GM12878 (cell line): ENCODE results near the gene MRPL55. TPM values are rescaled to one million over a fixed set of nuclear protein-coding genes. Genes with fewer than 3 reads are reported as not detected.

Experiments
- ATAC-seq: fragments of 200-7000 bp; cut with Tn5 transposase; 3 replicates; pipeline ENCODE4 v1.9.1; 2020; ENCODE audit warnings: mild to moderate bottlenecking, moderate library complexity
- BruUV-seq: library from RNA; stranded (reverse); fragments of 400-500 nt; replicated peaks from 2 replicates; lab custom pipeline; 2021; lab: Mats Ljungman, UMichigan
- CTCF ChIA-PET: fragments of 300-600 bp; sonication (Branson Sonifier 250); formaldehyde crosslinking; extraction: SDS; loops from one replicate; lab custom pipeline; 2021; ENCODE audit warnings: inconsistent platforms; lab: Yijun Ruan, JAX
- POLR2A ChIA-PET: fragments of 350-600 bp; formaldehyde crosslinking; extraction: SDS; loops from one replicate; lab custom pipeline; 2021; ENCODE audit warnings: inconsistent platforms; lab: Charles Lee
- RAD21 ChIA-PET: fragments of 300-600 bp; sonication (Branson Sonifier 250); formaldehyde crosslinking; loops from one replicate; lab custom pipeline; 2023; ENCODE audit warnings: antibody characterized with exemption; ENCODE audit not compliant: unreplicated experiment; lab: Charles Lee
- SMC1A ChIA-PET: fragments of 300-600 bp; sonication (Branson Sonifier 250); formaldehyde crosslinking; loops from one replicate; lab custom pipeline; 2023; ENCODE audit not compliant: unreplicated experiment, uncharacterized antibody; lab: Charles Lee
- DNase-seq: peaks from one replicate; pipeline ENCODE4 v3.0.0-alpha.2; 2011; ENCODE audit warnings: low read depth, low spot score
- FAIRE-seq: peaks from 3 replicates; lab custom pipeline; 2011; peaks lifted over from hg19 to GRCh38; lab: Jason Lieb, UNC
- H2AFZ ChIP-seq: 2 replicates; pipeline ENCODE4 v1.6.0; 2011; ENCODE audit warnings: low read depth, low read length, control low read depth; ENCODE audit not compliant: control insufficient read depth
- H3K27ac ChIP-seq: 2 replicates; pipeline ENCODE4 v1.5.1; 2011; ENCODE audit warnings: control low read depth; ENCODE audit not compliant: control insufficient read depth, insufficient read depth
- H3K27me3 ChIP-seq, 2 experiments: replicated peaks in 1 of 2; 2 replicates each; pipeline versions ENCODE4 v1.6.0 to v1.6.1; 2011; ENCODE audit warnings: low read length in 1 of 2; ENCODE audit not compliant: control insufficient read depth in 2 of 2, insufficient read depth in 2 of 2
- H3K36me3 ChIP-seq, 2 experiments: 2 replicates each; pipeline ENCODE4 v1.5.1; 2011; ENCODE audit warnings: low read length in 1 of 2; ENCODE audit not compliant: control insufficient read depth in 2 of 2, insufficient read depth in 2 of 2
- H3K4me1 ChIP-seq: 2 replicates; pipeline ENCODE4 v1.6.1; 2011; ENCODE audit warnings: mild to moderate bottlenecking, low read length, moderate library complexity, mixed read lengths; ENCODE audit not compliant: control insufficient read depth, insufficient read depth
- H3K4me2 ChIP-seq: 2 replicates; pipeline ENCODE4 v1.6.0; 2011; ENCODE audit warnings: control low read depth; ENCODE audit not compliant: control insufficient read depth, insufficient read depth
- H3K4me3 ChIP-seq: fragments of 200-600 bp; sonication (generic); 2 replicates; pipeline ENCODE4 v1.5.1; 2016
- H3K79me2 ChIP-seq: 2 replicates; pipeline ENCODE4 v1.6.0; 2011; ENCODE audit warnings: low read length; ENCODE audit not compliant: control insufficient read depth, insufficient read depth
- H3K9ac ChIP-seq: 2 replicates; pipeline ENCODE4 v1.8.0; 2011; ENCODE audit warnings: low read length, control low read depth, mixed read lengths; ENCODE audit not compliant: control insufficient read depth, insufficient read depth
- H3K9me3 ChIP-seq: replicated peaks from 3 replicates; pipeline ENCODE4 v1.5.1; 2011; ENCODE audit warnings: mild to moderate bottlenecking, low read length; ENCODE audit not compliant: control insufficient read depth, insufficient read depth
- H4K20me1 ChIP-seq: 2 replicates; pipeline ENCODE4 v1.6.0; 2011; ENCODE audit not compliant: control insufficient read depth, insufficient read depth
- CEBPB ChIP-seq, 2 experiments: fragments of 150-350 bp in 1 of 2; IDR thresholded peaks; 2 replicates each; pipeline ENCODE4 v1.6.1; 2012 to 2014; ENCODE audit warnings: low read depth in 2 of 2, low read length in 2 of 2, borderline replicate concordance in 1 of 2, inconsistent platforms in 1 of 2
- GATAD2B ChIP-seq: fragments of 450-650 bp; conservative IDR thresholded peaks from 2 replicates; pipeline ENCODE4 v1.6.1; 2017; ENCODE audit warnings: low read depth, mild to moderate bottlenecking, moderate library complexity
- POLR2A ChIP-seq: IDR thresholded peaks from 2 replicates; pipeline ENCODE4 v1.6.1; 2011; ENCODE audit warnings: low read depth, mild to moderate bottlenecking, low read length
- POLR2AphosphoS5 ChIP-seq: IDR thresholded peaks from 2 replicates; pipeline ENCODE4 v1.6.1; 2011; ENCODE audit warnings: mild to moderate bottlenecking, low read length, inconsistent platforms
- STAT1 ChIP-seq: fragments of 450-650 bp; conservative IDR thresholded peaks from 2 replicates; pipeline ENCODE4 v1.6.1; 2014; ENCODE audit warnings: antibody characterized with exemption, mild to moderate bottlenecking
- ZNF207 ChIP-seq: fragments of 450-650 bp; IDR thresholded peaks from 2 replicates; pipeline ENCODE4 v1.6.1; 2014; ENCODE audit warnings: antibody characterized with exemption, mild to moderate bottlenecking, borderline replicate concordance
- ZNF217 ChIP-seq: fragments of 450-650 bp; IDR thresholded peaks from 2 replicates; pipeline ENCODE4 v1.6.1; 2017; ENCODE audit warnings: antibody characterized with exemption, mild to moderate bottlenecking
- WGBS: methylation state at CpG from one replicate; pipeline ENCODE4 v1.1.6; 2016; ENCODE audit warnings: low lambda C conversion rate; ENCODE audit not compliant: insufficient replicate concordance, insufficient coverage; ENCODE audit errors: missing lambda C conversion rate; 5-methylcytosine and 5-hydroxymethylcytosine counted together
- in situ Hi-C: fragments of 300-500 bp; cut with MboI; formaldehyde crosslinking; loops from 9 replicates; pipeline ENCODE4 v1.14.3; 2018; ENCODE audit warnings: mixed read lengths
- intact Hi-C: fragments of 100-400 bp; cut with micrococcal nuclease; formaldehyde crosslinking; loops from one replicate; pipeline ENCODE4 v1.14.2; 2022; ENCODE audit not compliant: unreplicated experiment
- polyA plus RNA-seq, 11 experiments: library from polyadenylated mRNA; depleted of rRNA in 4 of 11; unstranded in 6 of 11; stranded (reverse) in 5 of 11; fragments of >200 nt; fragmentation: Nextera tagmentation in 4 of 11; fragmentation: Illumina TruSeq in 1 of 11; extraction: Ambion mirVana in 4 of 11; extraction: Trizol in 1 of 11; gene quantifications; 1 replicate in 1 of 11; 2 replicates in 10 of 11; pipeline versions ENCODE4 v1.2.1 to v1.2.3, GENCODE V29; 2011 to 2016; ENCODE audit warnings: inconsistent platforms in 2 of 11, missing spikeins in 2 of 11, low read depth in 1 of 11
- total RNA-seq, 4 experiments: library from RNA; depleted of rRNA in 3 of 4; stranded (reverse); fragments of >200 nt in 3 of 4; fragmentation: Illumina TruSeq in 1 of 4; extraction: Trizol in 1 of 4; gene quantifications; 2 replicates each; pipeline versions ENCODE4 v1.2.1 to v1.2.3, GENCODE V29; 2013 to 2021
- TF ChIP-seq, protein P1 (sequence below): fragments of 450-650 bp; IDR thresholded peaks from 2 replicates; pipeline ENCODE4 v1.6.1; 2018; ENCODE audit warnings: borderline replicate concordance, mild to moderate bottlenecking; ENCODE audit not compliant: partially characterized antibody
- TF ChIP-seq, protein P2 (sequence below): fragments of 450-650 bp; IDR thresholded peaks from 2 replicates; pipeline ENCODE4 v1.6.1; 2016; ENCODE audit warnings: mild to moderate bottlenecking, moderate library complexity, borderline replicate concordance

Gene MRPL55
- total and polyA plus RNA-seq, 10 of the 15 experiments (the other 5 are each of a cell fraction or from before 2014, with no cell fraction given): 15.1 to 143 (median 55.8) TPM

DNA sequence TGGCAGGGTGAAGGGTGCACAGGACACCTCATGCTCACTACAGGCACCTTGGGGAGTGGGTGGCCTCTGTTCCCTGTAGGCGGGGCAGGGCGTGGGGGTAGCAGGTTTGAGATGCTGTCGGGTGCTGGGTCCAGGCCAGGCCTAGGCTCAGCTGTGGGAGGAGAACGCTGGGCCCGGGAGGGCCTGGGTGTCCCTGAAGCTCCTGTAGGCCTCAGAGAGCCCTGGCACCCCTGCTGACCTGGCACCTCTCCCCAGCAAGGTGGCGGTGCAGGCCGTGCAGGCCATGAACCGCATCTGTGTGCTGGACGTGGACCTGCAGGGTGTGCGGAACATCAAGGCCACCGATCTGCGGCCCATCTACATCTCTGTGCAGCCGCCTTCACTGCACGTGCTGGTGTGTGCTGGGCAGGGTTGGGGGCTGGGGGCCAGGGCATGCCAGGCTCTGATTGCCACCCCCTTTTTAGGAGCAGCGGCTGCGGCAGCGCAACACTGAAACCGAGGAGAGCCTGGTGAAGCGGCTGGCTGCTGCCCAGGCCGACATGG, 38.1 kb upstream of the MRPL55 start:
- Histone ChIP-seq H3K4me1 (peaks cover 3% of the 10 kb centered on the region), H3K36me3 (peaks cover 2 to 17% of the 10 kb centered on the region in 2 experiments; a peak in 3 of 4 replicates), H4K20me1 (peaks cover 3% of the 10 kb centered on the region; the same call in 1 of the 2 replicates), H3K4me2 (no peak overlapping the region), H3K9ac (no peak overlapping the region), H3K27me3 (no peaks in the 10 kb centered on the region), H2AFZ (no peak overlapping the region), H3K27ac (no peak overlapping the region), H3K79me2 (peaks cover 34% of the 10 kb centered on the region), H3K9me3 (no peaks in the 10 kb centered on the region), H3K4me3 (no peak overlapping the region)
- intact Hi-C loops (no loop called here), in situ Hi-C loops (no loop called here)
- CTCF ChIA-PET: no interaction called here
- ATAC-seq: no peak
- WGBS: 97% methylated on average over 20 of the region's 20 CpGs
- no TSS peak for BruUV-seq
- no peak for FAIRE-seq
- SMC1A ChIA-PET: no interaction called here
- no peak for DNase-seq
- peak; percentile 37; the same call in 1 of the 2 replicates for TF ChIP-seq POLR2A
- no peak for TF ChIP-seq STAT1
- POLR2A ChIA-PET: no interaction called here
- RAD21 ChIA-PET: no interaction called here

DNA sequence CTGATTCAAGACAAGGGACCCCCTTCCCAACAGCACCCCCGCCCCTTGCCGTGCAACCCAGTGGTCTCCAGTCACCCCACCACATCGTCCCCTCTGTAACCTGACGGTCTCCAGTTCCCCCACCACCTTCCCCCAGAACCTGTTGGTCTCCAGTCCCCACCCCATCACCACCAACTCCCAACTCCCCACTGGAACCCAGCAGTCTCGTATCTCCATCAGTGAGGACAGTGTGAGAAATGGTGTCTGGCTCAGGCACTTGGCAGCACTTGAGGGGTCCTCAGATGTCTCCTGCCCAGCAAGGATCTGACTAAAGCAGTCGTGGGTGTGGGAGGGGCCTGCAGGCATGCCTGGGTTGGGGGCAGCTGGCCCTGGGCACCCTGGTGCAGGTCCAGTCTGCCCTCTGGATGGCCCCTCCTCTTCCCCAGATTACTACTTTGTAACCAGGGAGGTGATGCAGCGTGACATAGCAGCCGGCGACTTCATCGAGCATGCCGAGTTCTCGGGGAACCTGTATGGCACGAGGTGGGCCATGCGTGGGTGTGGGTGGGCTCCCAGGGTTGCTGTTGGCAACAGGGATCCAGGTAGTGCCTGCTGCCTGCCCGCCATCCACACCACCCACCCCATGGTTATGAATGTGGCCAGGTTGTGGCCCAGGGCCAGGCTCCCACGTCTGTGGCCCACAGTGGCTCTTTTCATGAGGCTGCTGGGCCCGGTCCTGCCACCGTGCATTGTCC, 37.5 kb upstream of the MRPL55 start:
- Histone ChIP-seq H3K4me2 (no peak overlapping the region), H3K27ac (no peak overlapping the region), H3K79me2 (peaks cover 41% of the 10 kb centered on the region), H3K36me3 (peaks cover 8 to 17% of the 10 kb centered on the region in 2 experiments; a peak in 3 of 4 replicates), H3K4me1 (peaks cover 9% of the 10 kb centered on the region), H3K9ac (no peak overlapping the region), H4K20me1 (peaks cover 6% of the 10 kb centered on the region; the same call in 1 of the 2 replicates), H3K27me3 (no peaks in the 10 kb centered on the region), H2AFZ (no peak overlapping the region), H3K9me3 (no peaks in the 10 kb centered on the region), H3K4me3 (no peak overlapping the region)
- ChIA-PET CTCF (no interaction called here), RAD21 (no interaction called here), POLR2A (no interaction called here), SMC1A (no interaction called here)
- DNase-seq (no peak), ATAC-seq (no peak), FAIRE-seq (no peak)
- in situ Hi-C loops: no loop called here
- WGBS: 83% methylated on average over 18 of the region's 18 CpGs
- intact Hi-C loops: no loop called here
- no TSS peak for BruUV-seq
- no peak for TF ChIP-seq CEBPB (IDR thresholded peaks at IDR 0.05; ENCODE audit: borderline replicate concordance in 1 of 2, low read depth in 2 of 2, low read length in 2 of 2)
- TF ChIP-seq, protein P1, sequence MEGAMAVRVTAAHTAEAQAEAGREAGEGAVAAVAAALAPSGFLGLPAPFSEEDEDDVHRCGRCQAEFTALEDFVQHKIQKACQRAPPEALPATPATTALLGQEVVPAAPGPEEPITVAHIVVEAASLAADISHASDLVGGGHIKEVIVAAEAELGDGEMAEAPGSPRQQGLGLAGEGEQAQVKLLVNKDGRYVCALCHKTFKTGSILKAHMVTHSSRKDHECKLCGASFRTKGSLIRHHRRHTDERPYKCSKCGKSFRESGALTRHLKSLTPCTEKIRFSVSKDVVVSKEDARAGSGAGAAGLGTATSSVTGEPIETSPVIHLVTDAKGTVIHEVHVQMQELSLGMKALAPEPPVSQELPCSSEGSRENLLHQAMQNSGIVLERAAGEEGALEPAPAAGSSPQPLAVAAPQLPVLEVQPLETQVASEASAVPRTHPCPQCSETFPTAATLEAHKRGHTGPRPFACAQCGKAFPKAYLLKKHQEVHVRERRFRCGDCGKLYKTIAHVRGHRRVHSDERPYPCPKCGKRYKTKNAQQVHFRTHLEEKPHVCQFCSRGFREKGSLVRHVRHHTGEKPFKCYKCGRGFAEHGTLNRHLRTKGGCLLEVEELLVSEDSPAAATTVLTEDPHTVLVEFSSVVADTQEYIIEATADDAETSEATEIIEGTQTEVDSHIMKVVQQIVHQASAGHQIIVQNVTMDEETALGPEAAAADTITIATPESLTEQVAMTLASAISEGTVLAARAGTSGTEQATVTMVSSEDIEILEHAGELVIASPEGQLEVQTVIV: no peak
- TF ChIP-seq ZNF207: no peak
- no peak for TF ChIP-seq ZNF217
- TF ChIP-seq, protein P2, sequence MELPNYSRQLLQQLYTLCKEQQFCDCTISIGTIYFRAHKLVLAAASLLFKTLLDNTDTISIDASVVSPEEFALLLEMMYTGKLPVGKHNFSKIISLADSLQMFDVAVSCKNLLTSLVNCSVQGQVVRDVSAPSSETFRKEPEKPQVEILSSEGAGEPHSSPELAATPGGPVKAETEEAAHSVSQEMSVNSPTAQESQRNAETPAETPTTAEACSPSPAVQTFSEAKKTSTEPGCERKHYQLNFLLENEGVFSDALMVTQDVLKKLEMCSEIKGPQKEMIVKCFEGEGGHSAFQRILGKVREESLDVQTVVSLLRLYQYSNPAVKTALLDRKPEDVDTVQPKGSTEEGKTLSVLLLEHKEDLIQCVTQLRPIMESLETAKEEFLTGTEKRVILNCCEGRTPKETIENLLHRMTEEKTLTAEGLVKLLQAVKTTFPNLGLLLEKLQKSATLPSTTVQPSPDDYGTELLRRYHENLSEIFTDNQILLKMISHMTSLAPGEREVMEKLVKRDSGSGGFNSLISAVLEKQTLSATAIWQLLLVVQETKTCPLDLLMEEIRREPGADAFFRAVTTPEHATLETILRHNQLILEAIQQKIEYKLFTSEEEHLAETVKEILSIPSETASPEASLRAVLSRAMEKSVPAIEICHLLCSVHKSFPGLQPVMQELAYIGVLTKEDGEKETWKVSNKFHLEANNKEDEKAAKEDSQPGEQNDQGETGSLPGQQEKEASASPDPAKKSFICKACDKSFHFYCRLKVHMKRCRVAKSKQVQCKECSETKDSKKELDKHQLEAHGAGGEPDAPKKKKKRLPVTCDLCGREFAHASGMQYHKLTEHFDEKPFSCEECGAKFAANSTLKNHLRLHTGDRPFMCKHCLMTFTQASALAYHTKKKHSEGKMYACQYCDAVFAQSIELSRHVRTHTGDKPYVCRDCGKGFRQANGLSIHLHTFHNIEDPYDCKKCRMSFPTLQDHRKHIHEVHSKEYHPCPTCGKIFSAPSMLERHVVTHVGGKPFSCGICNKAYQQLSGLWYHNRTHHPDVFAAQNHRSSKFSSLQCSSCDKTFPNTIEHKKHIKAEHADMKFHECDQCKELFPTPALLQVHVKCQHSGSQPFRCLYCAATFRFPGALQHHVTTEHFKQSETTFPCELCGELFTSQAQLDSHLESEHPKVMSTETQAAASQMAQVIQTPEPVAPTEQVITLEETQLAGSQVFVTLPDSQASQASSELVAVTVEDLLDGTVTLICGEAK: no peak
- no peak for TF ChIP-seq POLR2AphosphoS5
- no peak for TF ChIP-seq GATAD2B
